GM21825 (cell line): Measurements from ENCODE around the gene GATA1.
"Not testable (repeated sequence)": the region's sequence is repeated elsewhere in the genome, so short reads cannot be mapped to it uniquely, and the experiment has no call there.

Source experiments
- ATAC-seq: cut with Tn5 transposase; IDR thresholded peaks from one replicate; pipeline ENCODE4 v1.9.1; 2021; ENCODE audit warnings: mild to moderate bottlenecking, moderate library complexity; ENCODE audit not compliant: unreplicated experiment

Gene GATA1

GRCh38 chrX:48806081-48806480 lies 19.7 kb downstream of the GATA1 start:
- no peak for ATAC-seq

DNA sequence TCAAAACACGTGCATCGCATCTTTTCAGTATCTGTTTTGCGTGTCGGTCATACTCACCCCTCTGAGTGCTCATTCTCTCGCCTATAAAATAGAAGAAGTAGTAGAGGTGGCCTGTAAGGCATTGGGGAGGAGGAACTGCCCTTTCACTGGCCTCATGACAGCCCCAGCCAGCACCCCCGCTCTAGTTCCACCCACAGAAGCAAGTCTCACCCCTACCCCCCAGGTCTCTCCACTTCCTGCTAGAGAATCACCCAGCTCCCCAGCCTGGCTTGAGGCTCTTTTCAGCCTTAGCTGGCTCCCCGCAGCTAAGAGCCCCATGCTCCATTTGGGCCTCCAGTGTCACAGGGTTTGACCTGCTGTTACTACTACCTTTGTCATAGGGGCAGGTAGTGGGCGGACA lies 27.3 kb downstream of the GATA1 start:
- no peak for ATAC-seq

DNA sequence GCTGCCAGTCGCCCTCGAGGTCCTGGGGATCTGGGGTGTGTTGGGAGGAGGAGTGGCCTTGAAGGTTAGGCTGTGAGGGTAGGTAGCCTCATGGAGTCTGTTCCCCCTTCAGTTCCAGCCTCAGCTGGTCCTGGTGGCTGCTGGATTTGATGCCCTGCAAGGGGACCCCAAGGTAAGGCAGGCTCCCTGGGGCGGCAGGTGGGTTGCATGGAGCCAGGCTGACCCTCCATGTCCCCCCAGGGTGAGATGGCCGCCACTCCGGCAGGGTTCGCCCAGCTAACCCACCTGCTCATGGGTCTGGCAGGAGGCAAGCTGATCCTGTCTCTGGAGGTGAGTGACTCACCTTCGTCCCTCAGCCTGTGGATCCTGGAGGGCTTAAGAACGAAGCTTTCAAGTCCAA lies 28.3 kb downstream of the GATA1 start:
- no peak for ATAC-seq

DNA sequence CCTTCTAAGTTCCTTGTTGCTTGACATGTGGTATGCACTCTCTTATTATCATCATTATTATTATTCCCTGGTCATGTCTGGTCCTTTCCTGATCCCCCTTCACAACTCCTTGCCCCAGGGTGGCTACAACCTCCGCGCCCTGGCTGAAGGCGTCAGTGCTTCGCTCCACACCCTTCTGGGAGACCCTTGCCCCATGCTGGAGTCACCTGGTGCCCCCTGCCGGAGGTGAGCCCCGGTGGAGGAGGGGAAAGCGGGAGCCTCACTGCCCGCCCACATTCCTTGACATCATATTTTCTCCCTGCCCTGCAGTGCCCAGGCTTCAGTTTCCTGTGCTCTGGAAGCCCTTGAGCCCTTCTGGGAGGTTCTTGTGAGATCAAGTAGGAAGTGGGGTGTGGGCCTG lies 28.9 kb downstream of the GATA1 start:
- ATAC-seq: no peak

DNA sequence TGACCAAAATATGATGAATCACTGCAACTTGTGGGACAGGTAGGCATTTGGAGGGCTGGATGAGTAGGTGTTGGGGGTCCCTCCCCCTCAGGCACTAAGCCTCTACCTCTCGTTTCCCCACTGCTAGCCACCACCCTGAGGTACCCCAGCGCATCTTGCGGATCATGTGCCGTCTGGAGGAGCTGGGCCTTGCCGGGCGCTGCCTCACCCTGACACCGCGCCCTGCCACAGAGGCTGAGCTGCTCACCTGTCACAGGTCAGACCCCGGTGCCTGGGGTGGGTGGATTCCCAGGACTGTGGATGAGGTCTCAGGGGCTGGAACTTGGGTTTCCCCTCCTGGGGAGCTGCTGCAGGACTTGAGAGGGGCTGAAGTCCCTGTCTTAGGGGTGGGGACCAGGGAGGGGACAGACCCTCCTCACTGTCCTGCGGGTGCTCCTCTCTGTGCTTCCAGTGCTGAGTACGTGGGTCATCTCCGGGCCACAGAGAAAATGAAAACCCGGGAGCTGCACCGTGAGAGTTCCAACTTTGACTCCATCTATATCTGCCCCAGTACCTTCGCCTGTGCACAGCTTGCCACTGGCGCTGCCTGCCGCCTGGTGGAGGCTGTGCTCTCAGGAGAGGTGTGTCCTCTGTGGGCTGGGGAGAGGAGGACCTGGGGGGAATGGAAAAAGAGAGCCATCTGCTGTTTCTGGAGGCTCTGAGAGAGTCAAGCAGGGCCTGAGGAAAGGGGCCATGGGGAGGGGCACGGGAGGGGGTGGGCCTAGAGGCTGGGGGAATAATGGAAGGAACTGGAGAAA lies 29.8 kb downstream of the GATA1 start:
- no peak for ATAC-seq

GRCh38 chrX:48818098-48818497 lies 31.7 kb downstream of the GATA1 start:
- ATAC-seq: no peak

GRCh38 chrX:48818866-48819265 lies 32.5 kb downstream of the GATA1 start:
- no peak for ATAC-seq

DNA sequence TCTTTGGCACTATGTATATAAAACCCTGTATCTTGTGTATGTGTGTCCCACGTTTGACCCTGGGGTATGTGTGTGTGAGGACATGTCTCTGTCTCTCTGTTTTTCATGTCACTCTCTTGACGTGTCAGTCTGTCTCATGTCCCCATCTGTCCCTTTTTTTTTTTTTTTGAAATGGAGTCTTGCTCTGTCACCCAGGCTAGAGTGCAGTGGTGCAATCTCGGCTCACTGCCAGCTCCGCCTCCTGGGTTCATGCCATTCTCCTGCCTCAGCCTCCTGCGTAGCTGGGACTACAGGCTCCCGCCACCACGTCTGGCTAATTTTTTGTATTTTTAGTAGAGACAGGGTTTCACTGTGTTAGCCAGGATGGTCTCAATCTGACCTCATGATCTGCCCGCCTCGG lies 33.0 kb downstream of the GATA1 start:
- not testable (repeated sequence) for ATAC-seq

- no peak for ATAC-seq
Measured at GRCh38 chrX:48823053-48823452, 36.7 kb downstream of the GATA1 start.

DNA sequence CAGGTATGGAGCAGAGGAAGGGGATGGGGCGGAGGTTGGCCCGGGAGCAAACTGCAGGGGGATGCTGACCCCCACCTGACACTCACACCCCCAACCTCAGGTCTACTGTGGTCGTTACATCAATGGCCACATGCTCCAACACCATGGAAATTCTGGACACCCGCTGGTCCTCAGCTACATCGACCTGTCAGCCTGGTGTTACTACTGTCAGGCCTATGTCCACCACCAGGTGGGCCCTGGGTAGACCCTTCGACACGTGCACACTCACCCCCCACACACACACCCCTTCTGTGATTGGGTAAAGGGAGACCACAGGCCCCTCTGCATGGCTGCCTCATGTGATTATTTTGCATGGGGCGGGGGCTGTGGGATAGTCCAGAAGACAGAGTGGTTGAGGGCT lies 37.7 kb downstream of the GATA1 start:
- no peak for ATAC-seq

- no peak for ATAC-seq
Measured at GRCh38 chrX:48826135-48826875, 39.9 kb downstream of the GATA1 start, which contains the start of gene ERAS. Gene ERAS (plus strand): TSS chrX:48826513. CDS start chrX:48829124, 2,611 bp downstream.

DNA sequence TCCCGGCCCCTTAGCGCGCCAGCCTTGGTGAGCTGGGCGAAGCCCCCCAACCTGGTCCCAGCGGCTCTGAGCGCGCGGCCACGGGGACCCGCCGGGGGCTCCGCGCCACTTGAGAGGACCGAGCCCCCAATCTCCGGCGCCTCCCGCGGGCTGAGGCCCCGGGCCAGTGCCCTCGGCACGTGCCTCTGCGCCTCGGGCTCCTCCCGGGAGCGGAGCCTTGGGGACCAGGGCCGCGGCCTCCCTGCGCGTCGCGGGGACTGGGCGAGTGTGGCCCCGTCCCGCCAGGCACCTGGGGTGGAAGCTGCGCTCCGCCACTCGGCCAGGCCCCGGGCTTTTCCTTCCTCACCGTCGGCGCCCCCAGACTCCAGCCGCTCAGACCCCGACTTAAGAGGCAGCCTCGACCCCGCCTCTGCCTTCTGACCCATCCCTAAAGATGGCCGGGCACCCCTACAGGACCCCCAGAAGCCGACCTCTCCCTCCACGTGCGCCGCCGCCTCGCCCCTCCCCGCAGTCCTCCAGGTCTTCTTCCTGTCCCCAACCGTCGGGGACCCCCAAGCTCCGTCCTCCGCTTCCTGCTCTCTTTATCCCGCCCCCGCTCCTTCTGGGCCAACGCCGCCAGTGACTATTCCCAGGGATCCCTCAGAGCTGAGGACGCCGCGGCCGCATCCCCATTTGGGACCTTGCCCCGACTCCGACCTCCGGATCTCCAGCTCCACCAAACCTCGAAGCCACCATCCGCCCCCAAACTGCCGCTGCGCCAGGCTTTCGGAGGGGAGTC lies 40.7 kb downstream of the GATA1 start:
- no peak for ATAC-seq

GRCh38 chrX:48827654-48827968 lies 41.2 kb downstream of the GATA1 start:
- no peak for ATAC-seq

GRCh38 chrX:48829016-48829735 lies 42.8 kb downstream of the GATA1 start:
- ATAC-seq: no peak

DNA sequence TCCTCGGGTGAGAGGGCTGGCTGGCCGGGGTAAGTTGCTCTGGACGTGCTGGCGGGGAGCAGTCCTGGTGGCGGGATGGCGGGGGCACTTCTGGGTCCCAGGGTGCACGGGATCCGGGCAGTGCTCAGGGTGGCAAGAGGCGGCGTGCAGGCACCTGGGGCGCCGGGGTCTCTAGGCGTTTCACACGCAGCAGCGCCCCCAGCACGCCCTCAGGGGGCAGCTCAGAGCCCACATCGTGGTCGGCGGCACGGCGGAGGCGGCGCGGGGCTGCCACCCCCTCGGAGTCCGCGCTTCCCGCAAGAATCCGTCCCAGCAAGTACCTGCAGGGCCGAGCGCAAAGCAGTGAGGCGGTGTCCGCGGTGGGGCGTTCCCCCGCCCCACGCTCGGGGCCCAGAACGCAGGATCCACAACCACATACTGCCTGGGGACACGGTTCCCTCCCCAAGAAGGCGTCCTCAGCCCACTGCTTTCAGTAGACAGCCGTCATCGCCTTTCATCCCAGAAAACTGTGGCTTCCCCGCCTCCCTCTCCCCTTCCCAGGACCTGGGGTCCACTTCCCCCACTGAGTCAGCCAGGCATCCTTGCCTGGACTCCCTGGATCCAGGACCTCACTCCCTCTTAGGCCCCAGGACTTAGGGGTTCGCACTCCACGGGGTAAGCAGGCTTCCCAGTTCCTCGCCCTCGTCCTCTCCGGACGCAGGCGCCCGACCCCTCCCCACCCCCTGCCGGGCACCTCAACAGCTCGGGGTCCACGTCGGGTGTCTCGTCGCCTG lies 44.9 kb downstream of the GATA1 start:
- no peak for ATAC-seq

GRCh38 chrX:48831909-48832291 lies 45.5 kb downstream of the GATA1 start:
- ATAC-seq: no peak

- no peak for ATAC-seq
Measured at GRCh38 chrX:48833542-48834138, 47.2 kb downstream of the GATA1 start.

DNA sequence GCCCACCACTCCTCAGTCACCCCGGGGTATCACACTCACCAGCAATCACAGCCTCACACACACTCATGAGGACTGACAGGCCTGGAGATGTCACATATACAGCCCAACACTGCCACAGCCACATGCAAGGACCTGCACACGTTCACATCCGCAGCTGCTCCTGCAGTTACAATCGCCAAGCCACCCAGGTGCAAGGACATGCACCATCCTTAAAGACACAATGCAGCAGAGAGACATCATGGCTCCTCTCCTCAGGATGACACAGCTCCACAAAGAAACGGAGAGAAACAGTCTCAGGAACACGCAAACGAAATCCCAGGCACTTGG lies 48.0 kb downstream of the GATA1 start:
- no peak for ATAC-seq

GRCh38 chrX:48835524-48836329 lies 49.3 kb downstream of the GATA1 start, which contains the start of gene PCSK1N:
Gene PCSK1N (minus strand): TSS chrX:48835610. CDS start chrX:48835532, 78 bp downstream.
- ATAC-seq: no peak
